ENCODE measurements around the gene MAPK6.

GRCh38 chr15:52012210-52012609, 6.8 kb upstream of the MAPK6 start:
- no peak for TF ChIP-seq CTCF (IDR thresholded peaks at IDR 0.05; ENCODE audit: insufficient read depth, low read depth, low read length)
- TF ChIP-seq EZH2 (IDR thresholded peaks at IDR 0.05; ENCODE audit: insufficient read depth, low read length), result no peak
